Naive thymus-derived CD4-positive, alpha-beta T cell (primary cell): ENCODE results near the gene HEMK1. TPM values are rescaled to one million over a fixed set of nuclear protein-coding genes. Genes with fewer than 3 reads are reported as not detected.

Experiments
- ATAC-seq: fragments of 150-1000 bp; cut with Tn5 transposase; 2 replicates; pipeline ENCODE4 v1.10.0; 2021; ENCODE audit warnings: mild to moderate bottlenecking, moderate library complexity
- CTCF ChIA-PET: fragments of 350-600 bp; sonication (Branson Sonifier 250); formaldehyde crosslinking; loops from one replicate; lab custom pipeline; 2021; ENCODE audit warnings: antibody characterized with exemption; lab: Charles Lee
- POLR2A ChIA-PET: fragments of 350-600 bp; sonication (Branson Sonifier 250); formaldehyde crosslinking; loops from one replicate; lab custom pipeline; 2021; ENCODE audit warnings: antibody characterized with exemption, inconsistent platforms; lab: Charles Lee
- DNase-seq, 9 donors: peaks; one replicate each; pipeline versions ENCODE4 v3.0.0 to v3.0.0-alpha.2; 2020 to 2022; ENCODE audit warnings: mixed read lengths in 1 of 9
- H3K27ac ChIP-seq: one replicate; pipeline ENCODE4 v1.7.0; 2013; ENCODE audit warnings: mild to moderate bottlenecking, low read depth, low read length, moderate library complexity
- H3K27me3 ChIP-seq, 2 donors: one replicate each; pipeline ENCODE4 v1.7.0; 2013; ENCODE audit warnings: low read length in 2 of 2, mild to moderate bottlenecking in 2 of 2, moderate library complexity in 2 of 2; ENCODE audit not compliant: control insufficient read depth in 2 of 2, insufficient read depth in 2 of 2
- H3K36me3 ChIP-seq, 3 experiments: 1 replicate in 2 of 3; 2 replicates in 1 of 3; pipeline ENCODE4 v1.7.0; 2013; ENCODE audit warnings: low read length in 3 of 3, mild to moderate bottlenecking in 3 of 3, moderate library complexity in 1 of 3; ENCODE audit not compliant: insufficient read depth in 3 of 3, control insufficient read depth in 2 of 3
- H3K4me1 ChIP-seq, 2 donors: one replicate each; pipeline ENCODE4 v1.7.0; 2013; ENCODE audit warnings: low read length in 2 of 2, mild to moderate bottlenecking in 2 of 2, moderate library complexity in 1 of 2; ENCODE audit not compliant: control insufficient read depth in 2 of 2, insufficient read depth in 2 of 2
- H3K4me3 ChIP-seq: 2 replicates; pipeline ENCODE4 v1.7.0; 2013; ENCODE audit warnings: mild to moderate bottlenecking, low read length
- H3K9me3 ChIP-seq, 3 experiments: 1 replicate in 2 of 3; 2 replicates in 1 of 3; pipeline ENCODE4 v1.7.0; 2013; ENCODE audit warnings: low read length in 3 of 3; ENCODE audit not compliant: control insufficient read depth in 2 of 3
- H3K27ac Mint-ChIP-seq, 9 donors: one replicate each; pipeline ENCODE4 v1.8.0; 2020 to 2022; ENCODE audit warnings: mixed read lengths in 9 of 9, mild to moderate bottlenecking in 8 of 9, moderate library complexity in 5 of 9, inconsistent platforms in 2 of 9
- H3K27me3 Mint-ChIP-seq, 5 donors: one replicate each; pipeline ENCODE4 v1.8.0; 2021 to 2022; ENCODE audit warnings: mixed read lengths in 5 of 5, mild to moderate bottlenecking in 1 of 5
- H3K36me3 Mint-ChIP-seq, 5 donors: one replicate each; pipeline ENCODE4 v1.8.0; 2020 to 2022; ENCODE audit warnings: mixed read lengths in 5 of 5, mild to moderate bottlenecking in 3 of 5, inconsistent platforms in 1 of 5
- H3K4me1 Mint-ChIP-seq, 7 donors: one replicate each; pipeline ENCODE4 v1.8.0; 2020 to 2022; ENCODE audit warnings: mixed read lengths in 7 of 7, mild to moderate bottlenecking in 3 of 7, inconsistent platforms in 1 of 7
- H3K4me3 Mint-ChIP-seq, 10 donors: one replicate each; pipeline ENCODE4 v1.8.0; 2020 to 2022; ENCODE audit warnings: mild to moderate bottlenecking in 10 of 10, mixed read lengths in 10 of 10, moderate library complexity in 6 of 10, inconsistent platforms in 2 of 10
- H3K9me3 Mint-ChIP-seq, 11 donors: one replicate each; pipeline ENCODE4 v1.8.0; 2020 to 2022; ENCODE audit warnings: mixed read lengths in 11 of 11, mild to moderate bottlenecking in 4 of 11, inconsistent platforms in 1 of 11, moderate library complexity in 1 of 11
- intact Hi-C, 2 donors: fragments of 100-400 bp; cut with micrococcal nuclease; formaldehyde crosslinking; loops; one replicate each; pipeline ENCODE4 v1.15.1; 2023
- polyA plus RNA-seq, 2 donors: library from polyadenylated mRNA; unstranded; fragments of 300-500 nt; fragmentation: Illumina TruSeq; gene quantifications; one replicate each; pipeline ENCODE4 v1.2.3, GENCODE V29; 2021
- total RNA-seq, 6 experiments: library from RNA in 5 of 6; stranded (reverse) in 5 of 6; gene quantifications; 1 replicate in 5 of 6; 2 replicates in 1 of 6; pipeline ENCODE4 v1.2.3 and lab custom pipeline; 2021 to 2026

HEMK1 gene
- total and polyA plus RNA-seq, 7 experiments from 2014 or later, result 32.1 to 71.1 (median 40.1) TPM

DNA sequence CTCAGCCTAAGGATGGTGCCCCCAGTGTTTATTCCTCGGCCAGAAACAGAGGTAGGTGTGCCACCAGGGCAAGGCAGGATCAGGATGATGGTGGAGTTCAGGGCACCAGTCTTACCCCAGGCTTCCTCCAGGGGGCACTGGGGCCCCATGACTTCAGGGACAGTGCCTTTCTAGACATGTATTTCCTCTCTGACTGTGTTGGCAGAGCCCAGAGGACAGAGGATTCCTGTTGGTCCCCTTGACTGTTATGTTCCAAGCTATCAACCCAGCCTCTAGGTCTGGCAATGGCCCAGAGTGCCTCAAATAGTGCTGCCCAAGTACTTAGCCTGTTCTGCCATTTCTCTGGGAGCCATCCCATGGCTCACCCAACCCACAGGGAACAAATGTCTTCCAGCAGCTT, 2.8 kb downstream of the HEMK1 start:
- H3K4me1 Mint-ChIP-seq, result peaks cover 22 to 79% (median 65%) of the 10 kb centered on the region in 7 donors
- peaks cover 0 to 9% (median 0%) of the 10 kb centered on the region in 3 experiments for H3K36me3 ChIP-seq
- intact Hi-C loops, result loop anchor here (1.0 to 5.0 kb wide), 9 partner anchors 19 to 813 kb away; partner anchors contain the start of genes MANF (in 1 of the 2) and RASSF1 (in 1 of the 2)
- H3K9me3 Mint-ChIP-seq, result no peaks in the 10 kb centered on the region
- peaks cover 64 to 71% of the 10 kb centered on the region in 2 donors for H3K4me1 ChIP-seq
- H3K27ac Mint-ChIP-seq, result peak overlapping the region; percentile 75 to 94 (median 89)
- H3K4me3 ChIP-seq, result peak overlapping the region; percentile 15
- ChIA-PET POLR2A (interaction anchor here (1.0 to 21.2 kb wide), 4 partner anchors 9 to 55 kb away, joined by 3 to 730 read pairs (median 67); partner anchors contain the start of genes CISH and MAPKAPK3), CTCF (interaction anchor here (0.7 to 20.2 kb wide), 8 partner anchors 10 to 399 kb away, joined by 3 to 578 read pairs (median 14); partner anchors contain the start of genes CISH and MAPKAPK3)
- H3K9me3 ChIP-seq, result no peaks in the 10 kb centered on the region
- ATAC-seq (peak; percentile 47), DNase-seq (peak; percentile 69 to 83 (median 79))
- peak overlapping the region; percentile 51 to 99 (median 75) for H3K4me3 Mint-ChIP-seq
- peak overlapping the region; percentile 63 for H3K27ac ChIP-seq
- H3K27me3 Mint-ChIP-seq, result no peaks in the 10 kb centered on the region
- H3K27me3 ChIP-seq, result no peaks in the 10 kb centered on the region
- peaks cover 0 to 42% (median 0%) of the 10 kb centered on the region in 5 donors for H3K36me3 Mint-ChIP-seq

DNA sequence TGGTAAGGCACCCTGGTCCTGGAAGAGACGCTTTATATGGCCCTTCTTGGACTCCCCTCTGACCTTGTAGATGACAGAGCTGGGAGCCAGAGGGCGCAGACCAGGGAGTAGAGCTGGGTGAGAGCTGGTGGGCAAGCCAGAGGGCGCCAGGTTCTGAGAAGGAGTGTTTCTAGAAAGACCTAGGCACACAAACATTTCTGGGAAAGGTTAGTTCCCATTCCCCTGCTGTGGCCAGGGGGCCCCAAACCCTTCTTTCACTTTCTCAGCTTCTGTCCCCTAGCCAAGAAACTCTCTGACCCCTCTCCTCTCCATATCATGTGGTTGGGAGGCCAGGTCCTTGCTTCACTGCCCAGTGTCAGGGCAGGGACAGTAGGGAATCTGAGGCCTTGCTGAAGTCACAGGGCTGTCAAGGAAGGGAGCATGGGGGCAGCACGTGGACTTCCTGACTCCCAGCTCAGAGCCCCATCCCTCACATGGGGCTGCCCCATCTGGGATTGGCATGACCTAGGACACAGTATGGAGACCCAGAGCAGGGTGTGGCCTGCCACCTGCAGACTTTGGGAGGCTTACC, 3.6 kb downstream of the HEMK1 start:
- H3K4me1 Mint-ChIP-seq, result peaks cover 18 to 78% (median 61%) of the 10 kb centered on the region in 7 donors
- H3K36me3 Mint-ChIP-seq, result peaks cover 0 to 49% (median 0%) of the 10 kb centered on the region in 5 donors
- ChIA-PET POLR2A (interaction anchor here (0.6 to 21.2 kb wide), 4 partner anchors 17 to 579 kb away, joined by 3 to 730 read pairs (median 66); partner anchors contain the start of genes CISH and MAPKAPK3), CTCF (interaction anchor here (0.5 to 20.2 kb wide), 10 partner anchors 9 to 398 kb away, joined by 3 to 578 read pairs (median 9); partner anchors contain the start of genes CISH and MAPKAPK3)
- peaks cover 61 to 67% of the 10 kb centered on the region in 2 donors for H3K4me1 ChIP-seq
- peak overlapping the region; percentile 63 for H3K27ac ChIP-seq
- H3K9me3 Mint-ChIP-seq, result no peaks in the 10 kb centered on the region
- no peaks in the 10 kb centered on the region for H3K27me3 Mint-ChIP-seq
- peaks cover 0 to 16% (median 2%) of the 10 kb centered on the region in 3 experiments for H3K36me3 ChIP-seq
- intact Hi-C loops, result loop anchor here (1.0 to 5.0 kb wide), 10 partner anchors 18 to 812 kb away; partner anchors contain the start of genes MANF (in 1 of the 2) and RASSF1 (in 1 of the 2)
- ATAC-seq (no peak), DNase-seq (peak in 1 of 9 donors; percentile 52)
- H3K9me3 ChIP-seq, result no peaks in the 10 kb centered on the region
- peak overlapping the region in 9 of 10 donors; percentile 33 to 99 (median 75) for H3K4me3 Mint-ChIP-seq
- H3K27me3 ChIP-seq, result no peaks in the 10 kb centered on the region
- peak overlapping the region; percentile 65 to 93 (median 89) for H3K27ac Mint-ChIP-seq
- peak overlapping the region; percentile 15 for H3K4me3 ChIP-seq

DNA sequence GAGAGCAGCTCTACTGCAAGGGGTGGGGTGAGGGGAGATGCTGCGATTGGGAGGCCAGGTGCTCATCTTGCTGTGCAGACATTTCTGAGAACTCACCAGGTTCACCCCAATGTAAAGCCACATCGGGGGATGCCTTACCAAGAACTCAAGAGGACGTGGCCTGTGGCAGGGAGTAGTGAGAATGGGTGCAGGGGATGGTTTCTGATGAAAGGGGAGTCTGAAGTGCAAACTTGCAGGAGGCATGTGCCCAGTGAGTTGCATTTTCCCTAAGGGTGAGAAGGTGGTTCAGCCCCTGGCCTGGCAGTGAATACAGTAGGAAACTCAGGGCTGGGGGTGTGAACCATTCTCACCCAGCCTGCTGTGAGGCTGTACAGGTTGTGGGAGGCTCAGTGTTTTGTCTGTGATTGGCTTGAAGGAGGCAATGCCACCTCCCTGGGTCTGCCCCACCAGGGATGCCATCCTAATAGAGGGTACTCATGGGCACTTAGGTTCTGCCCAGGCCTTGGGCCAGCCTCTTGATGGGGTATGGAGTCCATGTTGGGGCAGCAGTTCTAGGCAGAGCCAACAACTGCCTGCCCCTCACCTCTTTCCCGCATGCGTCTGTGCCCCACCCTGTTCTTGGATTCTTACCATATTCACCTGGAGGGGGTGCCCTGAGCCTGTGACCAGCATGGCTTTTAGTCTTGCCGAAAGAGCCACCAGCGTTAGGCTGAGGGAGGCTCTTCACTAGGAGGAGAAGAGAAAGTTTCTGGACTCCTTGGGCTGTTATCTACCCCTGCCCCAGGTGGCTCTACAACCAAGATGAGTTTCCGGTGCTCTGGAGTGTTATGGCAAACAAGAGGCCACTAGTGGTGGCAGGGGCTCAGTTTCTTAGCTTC, 4.5 kb downstream of the HEMK1 start:
- DNase-seq, result peak in 6 of 9 donors; percentile 20 to 76 (median 26)
- H3K4me3 Mint-ChIP-seq, result peak overlapping the region; percentile 53 to 99 (median 72)
- Histone ChIP-seq H3K27me3 (no peaks in the 10 kb centered on the region), H3K4me1 (peaks cover 56 to 65% of the 10 kb centered on the region in 2 donors), H3K27ac (peak overlapping the region; percentile 63), H3K36me3 (peaks cover 0 to 25% (median 4%) of the 10 kb centered on the region in 3 experiments), H3K4me3 (no peak overlapping the region), H3K9me3 (no peaks in the 10 kb centered on the region)
- no peaks in the 10 kb centered on the region for H3K27me3 Mint-ChIP-seq
- intact Hi-C loops, result loop anchor here in 1 of 2 donors (1.0 to 5.0 kb wide), 5 partner anchors 17 to 398 kb away; partner anchors contain the start of gene RASSF1
- ChIA-PET POLR2A (interaction anchor here (0.7 to 21.2 kb wide), 4 partner anchors 16 to 35 kb away, joined by 3 to 730 read pairs (median 104); partner anchors contain the start of genes CISH and MAPKAPK3), CTCF (interaction anchor here (0.6 to 20.2 kb wide), 8 partner anchors 8 to 398 kb away, joined by 3 to 578 read pairs (median 14); partner anchors contain the start of genes CISH and MAPKAPK3)
- no peaks in the 10 kb centered on the region for H3K9me3 Mint-ChIP-seq
- H3K36me3 Mint-ChIP-seq, result peaks cover 0 to 54% (median under 1%) of the 10 kb centered on the region in 5 donors
- H3K27ac Mint-ChIP-seq, result peak overlapping the region; percentile 65 to 93 (median 89)
- no peak for ATAC-seq
- H3K4me1 Mint-ChIP-seq, result peaks cover 16 to 78% (median 57%) of the 10 kb centered on the region in 7 donors

DNA sequence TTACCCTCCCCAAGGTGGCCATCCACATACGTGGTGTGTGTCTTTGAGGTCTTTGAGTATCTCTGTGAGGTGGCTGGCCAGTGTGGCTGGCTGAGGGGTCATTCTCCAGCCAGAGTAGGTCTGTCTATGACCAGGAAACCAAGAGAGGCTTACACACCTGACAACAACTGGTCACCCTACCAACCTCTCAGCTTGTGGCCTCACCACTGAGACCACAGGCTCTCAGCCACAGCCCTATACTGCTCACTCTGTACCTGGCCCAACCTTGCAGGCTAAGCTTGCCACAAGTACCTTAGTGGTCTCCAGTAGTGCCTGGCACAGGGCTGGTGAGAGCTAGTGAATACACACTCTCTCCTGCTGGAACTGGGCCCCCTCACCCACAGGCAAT, 5.1 kb downstream of the HEMK1 start:
- H3K27ac Mint-ChIP-seq, result peak overlapping the region; percentile 65 to 93 (median 89)
- Histone ChIP-seq H3K27ac (peak overlapping the region; percentile 63), H3K4me1 (peaks cover 56 to 65% of the 10 kb centered on the region in 2 donors), H3K9me3 (no peaks in the 10 kb centered on the region), H3K4me3 (peak overlapping the region; percentile 32), H3K36me3 (peaks cover 0 to 32% (median 4%) of the 10 kb centered on the region in 3 experiments), H3K27me3 (no peaks in the 10 kb centered on the region)
- ChIA-PET POLR2A (interaction anchor here (8.7 to 21.2 kb wide), 2 partner anchors 17 to 34 kb away, joined by 78 to 730 read pairs; partner anchors contain the start of genes CISH and MAPKAPK3), CTCF (interaction anchor here (1.3 to 20.2 kb wide), 2 partner anchors 11 to 36 kb away, joined by 3 to 578 read pairs; partner anchors contain the start of genes CISH and MAPKAPK3)
- no peaks in the 10 kb centered on the region for H3K9me3 Mint-ChIP-seq
- intact Hi-C loops, result loop anchor here in 1 of 2 donors (5.0 kb wide), 2 partner anchors 103 to 398 kb away; no protein-coding TSS in a partner anchor
- no peak for ATAC-seq
- DNase-seq, result no peak
- peak overlapping the region; percentile 25 to 99 (median 53) for H3K4me3 Mint-ChIP-seq
- peaks cover 16 to 83% (median 56%) of the 10 kb centered on the region in 7 donors for H3K4me1 Mint-ChIP-seq
- peaks cover 0 to 57% (median 4%) of the 10 kb centered on the region in 5 donors for H3K36me3 Mint-ChIP-seq
- no peaks in the 10 kb centered on the region for H3K27me3 Mint-ChIP-seq

DNA sequence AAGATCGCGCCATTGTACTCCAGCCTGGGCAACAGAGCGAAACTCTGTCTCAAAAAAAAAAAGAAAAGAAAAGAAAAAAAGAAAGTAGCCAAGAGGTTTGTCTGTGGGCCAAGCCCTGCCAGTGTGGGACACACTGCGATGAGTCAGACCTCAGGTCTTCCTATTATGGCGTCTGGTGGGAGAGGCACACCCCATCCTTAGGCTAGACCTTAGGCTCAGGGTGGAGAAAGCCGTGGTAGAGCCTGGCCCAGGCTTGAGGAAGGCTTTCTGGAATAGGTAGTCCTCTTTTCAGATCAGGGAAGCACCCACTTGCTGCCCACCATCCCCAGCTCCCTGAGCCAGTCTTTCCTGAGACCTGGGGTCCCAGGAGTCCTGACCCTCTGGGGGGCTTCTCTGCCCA, 6.0 kb downstream of the HEMK1 start:
- ChIA-PET POLR2A (interaction anchor here (8.7 to 21.2 kb wide), 2 partner anchors 16 to 33 kb away, joined by 78 to 730 read pairs; partner anchors contain the start of genes CISH and MAPKAPK3), CTCF (interaction anchor here (1.0 to 20.2 kb wide), 4 partner anchors 10 to 35 kb away, joined by 3 to 578 read pairs (median 6); partner anchors contain the start of genes CISH and MAPKAPK3)
- Histone ChIP-seq H3K9me3 (no peaks in the 10 kb centered on the region), H3K4me1 (peaks cover 59 to 62% of the 10 kb centered on the region in 2 donors), H3K4me3 (no peak overlapping the region), H3K27ac (peak overlapping the region; percentile 63), H3K36me3 (peaks cover 0 to 40% (median 4%) of the 10 kb centered on the region in 3 experiments), H3K27me3 (no peaks in the 10 kb centered on the region)
- Mint-ChIP-seq H3K9me3 (no peaks in the 10 kb centered on the region), H3K27me3 (no peaks in the 10 kb centered on the region), H3K36me3 (peaks cover 0 to 55% (median 4%) of the 10 kb centered on the region in 5 donors), H3K4me3 (peak overlapping the region in 1 of 10 donors; percentile 99), H3K4me1 (peaks cover 16 to 85% (median 50%) of the 10 kb centered on the region in 7 donors), H3K27ac (peak overlapping the region in 7 of 9 donors; percentile 6 to 92 (median 89))
- no peak for DNase-seq
- ATAC-seq, result no peak
- intact Hi-C loops, result no loop called here
